WERI-Rb-1 (cell line): Measurements from ENCODE around the gene KIRREL3.

ENCODE experiments used
- DNase-seq: peaks from one replicate; pipeline ENCODE4 v3.0.0-alpha.2; 2020
- H3K27ac ChIP-seq: fragments of 250-450 bp; sonication (Bioruptor Pico); 2 replicates; pipeline ENCODE4 v1.5.1; 2020; ENCODE audit warnings: mild to moderate bottlenecking, moderate library complexity
- H3K27me3 ChIP-seq: fragments of 250-450 bp; sonication (Bioruptor Pico); 2 replicates; pipeline ENCODE4 v1.5.1; 2021; ENCODE audit warnings: mild to moderate bottlenecking, low read depth, moderate library complexity; ENCODE audit not compliant: insufficient read depth, severe bottlenecking
- H3K36me3 ChIP-seq: fragments of 250-450 bp; sonication (Bioruptor Pico); 2 replicates; pipeline ENCODE4 v1.5.1; 2020; ENCODE audit warnings: mild to moderate bottlenecking, moderate library complexity
- H3K4me3 ChIP-seq: 2 replicates; pipeline ENCODE4 v1.5.1; 2011; ENCODE audit warnings: low read depth, mild to moderate bottlenecking, control low read depth, low read length
- H3K9me3 ChIP-seq: fragments of 250-450 bp; sonication (Bioruptor Pico); 2 replicates; pipeline ENCODE4 v1.5.1; 2021; ENCODE audit warnings: mild to moderate bottlenecking, moderate library complexity; ENCODE audit not compliant: severe bottlenecking
- CTCF ChIP-seq: IDR thresholded peaks from 2 replicates; pipeline ENCODE4 v1.5.1; 2011; ENCODE audit warnings: low read depth, mild to moderate bottlenecking, control low read depth, inconsistent platforms, low read length

The KIRREL3 gene

GRCh38 chr11:127027000-127027399, 26.4 kb upstream of the KIRREL3 start:
- H3K36me3 ChIP-seq: no peaks in the 10 kb centered on the region
- H3K27me3 ChIP-seq: no peaks in the 10 kb centered on the region
- TF ChIP-seq CTCF: no peak
- no peak for DNase-seq
- no peak overlapping the region for H3K27ac ChIP-seq
- no peak overlapping the region for H3K4me3 ChIP-seq
- no peaks in the 10 kb centered on the region for H3K9me3 ChIP-seq

GRCh38 chr11:127023991-127024390, 23.4 kb upstream of the KIRREL3 start:
- no peak for TF ChIP-seq CTCF
- no peak overlapping the region for H3K27ac ChIP-seq
- H3K36me3 ChIP-seq: no peaks in the 10 kb centered on the region
- no peak overlapping the region for H3K4me3 ChIP-seq
- no peaks in the 10 kb centered on the region for H3K9me3 ChIP-seq
- no peak for DNase-seq
- no peaks in the 10 kb centered on the region for H3K27me3 ChIP-seq

GRCh38 chr11:127018683-127019279, 18.2 kb upstream of the KIRREL3 start:
- Histone ChIP-seq H3K27ac (no peak overlapping the region), H3K9me3 (no peaks in the 10 kb centered on the region), H3K36me3 (no peaks in the 10 kb centered on the region), H3K4me3 (no peak overlapping the region), H3K27me3 (no peaks in the 10 kb centered on the region)
- TF ChIP-seq CTCF: no peak
- no peak for DNase-seq

GRCh38 chr11:127017482-127017881, 16.9 kb upstream of the KIRREL3 start:
- DNase-seq: peak; percentile 36
- TF ChIP-seq CTCF: peak; percentile 62
- Histone ChIP-seq H3K9me3 (no peaks in the 10 kb centered on the region), H3K27me3 (no peaks in the 10 kb centered on the region), H3K27ac (no peak overlapping the region), H3K4me3 (no peak overlapping the region), H3K36me3 (no peaks in the 10 kb centered on the region)

- Histone ChIP-seq H3K4me3 (no peak overlapping the region), H3K27ac (no peak overlapping the region), H3K27me3 (no peaks in the 10 kb centered on the region), H3K9me3 (peaks cover 2% of the 10 kb centered on the region), H3K36me3 (no peaks in the 10 kb centered on the region)
- no peak for DNase-seq
- TF ChIP-seq CTCF: no peak
These were observed 13.0 kb upstream of the KIRREL3 start for GRCh38 chr11:127013550-127013949.

- H3K27me3 ChIP-seq: no peaks in the 10 kb centered on the region
- no peak for TF ChIP-seq CTCF
These were observed 5.7 kb upstream of the KIRREL3 start for GRCh38 chr11:127006311-127006710.

More at GRCh38 chr11:127006311-127006710, 5.7 kb upstream of the KIRREL3 start:
- no peaks in the 10 kb centered on the region for H3K36me3 ChIP-seq
- DNase-seq: no peak
- peaks cover 2% of the 10 kb centered on the region for H3K9me3 ChIP-seq
- no peak overlapping the region for H3K4me3 ChIP-seq
- no peak overlapping the region for H3K27ac ChIP-seq
